SH-SY5Y (cell line): Measurements from ENCODE around the gene DEFB121.

Experiments used
- GATA2 ChIP-seq: IDR thresholded peaks from 2 replicates; pipeline ENCODE4 v1.6.1; 2011; ENCODE audit warnings: mild to moderate bottlenecking, low read depth, low read length
- GATA3 ChIP-seq: IDR thresholded peaks from 2 replicates; pipeline ENCODE4 v1.6.1; 2011; ENCODE audit warnings: low read depth, mild to moderate bottlenecking, low read length, moderate library complexity

GRCh38 chr20:31454361-31454760 is 48.3 kb upstream of the DEFB121 start:
- TF ChIP-seq GATA3 (no peak), GATA2 (no peak)
